Retinal pigment epithelial cell (primary cell): Measurements from ENCODE around the gene TMEM126B.

ENCODE experiments used
- DNase-seq: peaks from one replicate; pipeline ENCODE4 v3.0.0-alpha.2; 2010; ENCODE audit warnings: low read depth
- H3K4me3 ChIP-seq: 2 replicates; pipeline ENCODE4 v1.5.1; 2011; ENCODE audit warnings: mild to moderate bottlenecking, low read length, control low read depth, moderate library complexity
- CTCF ChIP-seq: conservative IDR thresholded peaks from 2 replicates; pipeline ENCODE4 v1.5.1; 2011; ENCODE audit warnings: low read depth, low read length, control low read depth, inconsistent platforms

Gene TMEM126B

GRCh38 chr11:85672105-85672902, 43.9 kb downstream of the TMEM126B start:
- no peak for TF ChIP-seq CTCF
- H3K4me3 ChIP-seq, result no peak overlapping the region
- no peak for DNase-seq

- DNase-seq, result no peak
- no peak overlapping the region for H3K4me3 ChIP-seq
- TF ChIP-seq CTCF, result no peak
Measured at GRCh38 chr11:85673393-85673792, 45.0 kb downstream of the TMEM126B start.

GRCh38 chr11:85679576-85679975, 51.2 kb downstream of the TMEM126B start:
- H3K4me3 ChIP-seq, result no peak overlapping the region
- no peak for DNase-seq
- no peak for TF ChIP-seq CTCF

GRCh38 chr11:85680897-85681296, 52.5 kb downstream of the TMEM126B start:
- H3K4me3 ChIP-seq, result no peak overlapping the region
- no peak for TF ChIP-seq CTCF
- DNase-seq, result no peak

- H3K4me3 ChIP-seq, result peak overlapping the region; percentile 63
- no peak for TF ChIP-seq CTCF
- DNase-seq, result no peak
Measured at GRCh38 chr11:85682330-85683305, 54.2 kb downstream of the TMEM126B start.

- no peak for DNase-seq
- TF ChIP-seq CTCF, result no peak
- H3K4me3 ChIP-seq, result no peak overlapping the region
Measured at GRCh38 chr11:85685125-85685819, 56.9 kb downstream of the TMEM126B start.
